ENCODE results near the gene ATG9A. TPM values are rescaled to one million over a fixed set of nuclear protein-coding genes. Genes with fewer than 3 reads are reported as not detected.

The ATG9A gene
- total and polyA plus RNA-seq, 9 of the 15 experiments (the other 6 are each of a cell fraction or from before 2014, with no cell fraction given), result 0.25 to 65.6 (median 23.4) TPM

DNA sequence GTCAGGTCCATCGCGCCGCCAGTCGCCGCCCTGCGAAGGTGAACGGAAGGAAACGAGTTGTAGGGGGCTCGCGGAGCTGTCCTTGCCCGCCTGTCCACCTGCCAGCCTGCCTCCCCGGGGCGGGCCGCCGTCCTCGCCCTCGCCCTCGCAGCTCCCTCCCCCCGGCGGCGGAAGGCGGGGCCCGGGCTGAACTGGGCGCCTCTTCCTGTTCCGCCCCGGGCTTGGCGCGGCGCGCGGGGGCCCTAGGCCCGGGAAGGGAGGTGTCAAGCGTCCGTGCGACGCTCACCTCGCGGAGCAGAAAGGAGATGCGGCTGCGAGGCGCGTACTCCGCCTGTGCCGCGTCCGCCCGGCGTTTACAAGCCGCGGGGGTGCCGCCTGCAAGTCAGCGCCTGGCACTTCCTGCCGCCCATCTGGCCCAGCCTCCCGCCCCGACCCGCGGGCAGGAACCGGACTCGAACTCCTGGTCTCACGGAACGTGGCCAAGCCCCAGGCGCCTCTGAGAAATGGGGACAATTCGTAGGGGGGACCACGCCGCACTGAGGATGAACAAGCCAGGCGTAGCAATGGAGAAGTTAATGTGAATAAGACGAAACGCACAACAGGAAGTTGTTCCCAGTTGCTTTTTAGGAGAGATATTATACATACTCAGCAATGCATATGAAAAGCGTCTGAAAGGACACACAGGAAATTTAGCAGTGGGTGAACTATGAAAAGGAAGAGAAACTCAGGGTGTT lies 52.5 kb downstream of the ATG9A start, which contains the start of gene CNPPD1 (continued):
- TF ChIP-seq TSC22D4 (tag; IDR thresholded peaks at IDR 0.05) (no peak), POLR2G (IDR thresholded peaks at IDR 0.05; ENCODE audit: low read depth, low read length) (peak; percentile 93), TCF3 (CRISPR knock-in tag; IDR thresholded peaks at IDR 0.05) (peak; percentile 13; the same call in 1 of the 2 replicates), SRF (CRISPR knock-in tag; IDR thresholded peaks at IDR 0.05) (peak in 1 of 2 experiments; percentile 29; a peak in 1 of 4 replicates), POLR2B (IDR thresholded peaks at IDR 0.05; ENCODE audit: low read depth, partially characterized antibody) (peak; percentile 57)
- TF ChIP-seq, protein P1, sequence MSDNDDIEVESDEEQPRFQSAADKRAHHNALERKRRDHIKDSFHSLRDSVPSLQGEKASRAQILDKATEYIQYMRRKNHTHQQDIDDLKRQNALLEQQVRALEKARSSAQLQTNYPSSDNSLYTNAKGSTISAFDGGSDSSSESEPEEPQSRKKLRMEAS (CRISPR knock-in tag; IDR thresholded peaks at IDR 0.05), result peak; percentile 63
- TF ChIP-seq, protein P2, sequence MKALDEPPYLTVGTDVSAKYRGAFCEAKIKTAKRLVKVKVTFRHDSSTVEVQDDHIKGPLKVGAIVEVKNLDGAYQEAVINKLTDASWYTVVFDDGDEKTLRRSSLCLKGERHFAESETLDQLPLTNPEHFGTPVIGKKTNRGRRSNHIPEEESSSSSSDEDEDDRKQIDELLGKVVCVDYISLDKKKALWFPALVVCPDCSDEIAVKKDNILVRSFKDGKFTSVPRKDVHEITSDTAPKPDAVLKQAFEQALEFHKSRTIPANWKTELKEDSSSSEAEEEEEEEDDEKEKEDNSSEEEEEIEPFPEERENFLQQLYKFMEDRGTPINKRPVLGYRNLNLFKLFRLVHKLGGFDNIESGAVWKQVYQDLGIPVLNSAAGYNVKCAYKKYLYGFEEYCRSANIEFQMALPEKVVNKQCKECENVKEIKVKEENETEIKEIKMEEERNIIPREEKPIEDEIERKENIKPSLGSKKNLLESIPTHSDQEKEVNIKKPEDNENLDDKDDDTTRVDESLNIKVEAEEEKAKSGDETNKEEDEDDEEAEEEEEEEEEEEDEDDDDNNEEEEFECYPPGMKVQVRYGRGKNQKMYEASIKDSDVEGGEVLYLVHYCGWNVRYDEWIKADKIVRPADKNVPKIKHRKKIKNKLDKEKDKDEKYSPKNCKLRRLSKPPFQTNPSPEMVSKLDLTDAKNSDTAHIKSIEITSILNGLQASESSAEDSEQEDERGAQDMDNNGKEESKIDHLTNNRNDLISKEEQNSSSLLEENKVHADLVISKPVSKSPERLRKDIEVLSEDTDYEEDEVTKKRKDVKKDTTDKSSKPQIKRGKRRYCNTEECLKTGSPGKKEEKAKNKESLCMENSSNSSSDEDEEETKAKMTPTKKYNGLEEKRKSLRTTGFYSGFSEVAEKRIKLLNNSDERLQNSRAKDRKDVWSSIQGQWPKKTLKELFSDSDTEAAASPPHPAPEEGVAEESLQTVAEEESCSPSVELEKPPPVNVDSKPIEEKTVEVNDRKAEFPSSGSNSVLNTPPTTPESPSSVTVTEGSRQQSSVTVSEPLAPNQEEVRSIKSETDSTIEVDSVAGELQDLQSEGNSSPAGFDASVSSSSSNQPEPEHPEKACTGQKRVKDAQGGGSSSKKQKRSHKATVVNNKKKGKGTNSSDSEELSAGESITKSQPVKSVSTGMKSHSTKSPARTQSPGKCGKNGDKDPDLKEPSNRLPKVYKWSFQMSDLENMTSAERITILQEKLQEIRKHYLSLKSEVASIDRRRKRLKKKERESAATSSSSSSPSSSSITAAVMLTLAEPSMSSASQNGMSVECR (CRISPR knock-in tag; IDR thresholded peaks at IDR 0.05), result peak; percentile 71; the same call in 1 of the 2 replicates
- TF ChIP-seq, protein P3, sequence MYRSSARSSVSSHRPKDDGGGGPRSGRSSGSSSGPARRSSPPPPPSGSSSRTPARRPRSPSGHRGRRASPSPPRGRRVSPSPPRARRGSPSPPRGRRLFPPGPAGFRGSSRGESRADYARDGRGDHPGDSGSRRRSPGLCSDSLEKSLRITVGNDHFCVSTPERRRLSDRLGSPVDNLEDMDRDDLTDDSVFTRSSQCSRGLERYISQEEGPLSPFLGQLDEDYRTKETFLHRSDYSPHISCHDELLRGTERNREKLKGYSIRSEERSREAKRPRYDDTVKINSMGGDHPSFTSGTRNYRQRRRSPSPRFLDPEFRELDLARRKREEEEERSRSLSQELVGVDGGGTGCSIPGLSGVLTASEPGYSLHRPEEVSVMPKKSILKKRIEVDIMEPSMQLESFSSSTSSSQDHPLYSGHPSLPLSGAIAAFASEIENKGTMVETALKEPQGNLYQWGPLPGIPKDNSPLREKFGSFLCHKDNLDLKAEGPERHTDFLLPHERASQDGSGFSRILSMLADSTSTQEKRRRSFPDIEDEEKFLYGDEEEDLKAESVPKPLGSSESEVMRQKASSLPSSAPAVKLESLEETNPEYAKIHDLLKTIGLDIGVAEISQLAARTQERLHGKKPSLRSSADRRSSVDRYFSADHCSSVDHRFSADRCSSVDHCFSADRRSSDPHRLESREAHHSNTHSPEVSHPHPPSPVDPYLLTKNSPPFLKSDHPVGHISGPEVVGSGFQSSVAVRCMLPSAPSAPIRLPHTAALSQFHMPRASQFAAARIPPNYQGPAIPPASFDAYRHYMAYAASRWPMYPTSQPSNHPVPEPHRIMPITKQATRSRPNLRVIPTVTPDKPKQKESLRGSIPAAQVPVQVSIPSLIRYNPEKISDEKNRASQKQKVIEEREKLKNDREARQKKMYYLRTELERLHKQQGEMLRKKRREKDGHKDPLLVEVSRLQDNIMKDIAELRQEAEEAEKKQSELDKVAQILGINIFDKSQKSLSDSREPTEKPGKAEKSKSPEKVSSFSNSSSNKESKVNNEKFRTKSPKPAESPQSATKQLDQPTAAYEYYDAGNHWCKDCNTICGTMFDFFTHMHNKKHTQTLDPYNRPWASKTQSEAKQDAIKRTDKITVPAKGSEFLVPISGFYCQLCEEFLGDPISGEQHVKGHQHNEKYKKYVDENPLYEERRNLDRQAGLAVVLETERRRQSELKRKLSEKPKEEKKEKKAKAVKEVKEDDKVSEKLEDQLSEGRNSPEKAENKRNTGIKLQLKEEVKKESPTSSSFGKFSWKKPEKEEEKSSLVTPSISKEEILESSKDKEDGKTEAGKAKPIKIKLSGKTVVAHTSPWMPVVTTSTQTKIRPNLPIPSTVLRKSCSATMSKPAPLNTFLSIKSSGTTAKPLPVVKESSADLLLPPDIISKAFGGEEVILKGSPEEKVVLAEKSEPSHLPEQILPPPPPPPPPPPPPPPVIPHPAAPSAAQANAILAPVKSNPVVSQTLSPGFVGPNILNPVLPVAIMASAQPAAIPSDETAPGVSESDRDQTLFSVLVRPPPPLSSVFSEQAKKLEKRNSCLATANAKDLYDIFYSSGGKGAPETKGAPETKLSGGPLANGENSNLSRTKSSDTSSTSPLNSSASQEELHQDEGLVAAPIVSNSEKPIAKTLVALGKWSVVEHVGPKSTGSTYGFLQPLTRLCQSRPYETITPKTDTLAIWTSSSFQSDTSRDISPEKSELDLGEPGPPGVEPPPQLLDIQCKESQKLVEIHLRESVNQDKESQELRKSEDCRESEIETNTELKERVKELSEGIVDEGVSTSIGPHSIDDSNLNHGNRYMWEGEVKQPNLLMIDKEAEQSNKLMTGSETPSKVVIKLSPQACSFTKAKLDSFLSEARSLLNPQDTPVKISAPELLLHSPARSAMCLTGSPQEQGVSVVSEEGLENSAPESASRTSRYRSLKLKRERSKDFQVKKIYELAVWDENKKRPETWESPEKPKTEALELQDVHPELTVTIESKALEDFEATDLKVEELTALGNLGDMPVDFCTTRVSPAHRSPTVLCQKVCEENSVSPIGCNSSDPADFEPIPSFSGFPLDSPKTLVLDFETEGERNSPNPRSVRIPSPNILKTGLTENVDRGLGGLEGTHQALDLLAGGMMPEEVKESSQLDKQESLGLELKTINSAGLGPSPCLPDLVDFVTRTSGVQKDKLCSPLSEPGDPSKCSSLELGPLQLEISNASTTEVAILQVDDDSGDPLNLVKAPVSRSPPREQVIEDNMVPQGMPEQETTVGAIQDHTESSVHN (IDR thresholded peaks at IDR 0.05; ENCODE audit: borderline replicate concordance in 1 of 2, low read depth in 1 of 2), result no peak
